Esophagus muscularis mucosa (tissue), 4 donors: Measurements from ENCODE around the gene LZTS2.

ENCODE experiments used
- CTCF ChIP-seq, 3 experiments: fragments of 200-600 bp in 2 of 3; fragments of 450-650 bp in 1 of 3; sonication (generic) in 2 of 3; IDR thresholded peaks; one replicate each; pipeline ENCODE4 v1.5.1; 2017 to 2019; ENCODE audit warnings: antibody characterized with exemption in 3 of 3, mild to moderate bottlenecking in 2 of 3, moderate library complexity in 1 of 3
- EP300 ChIP-seq: sonication (generic); formaldehyde crosslinking; IDR thresholded peaks from one replicate; pipeline ENCODE4 v1.6.1; 2017; ENCODE audit warnings: antibody characterized with exemption
- POLR2A ChIP-seq: fragments of 450-650 bp; IDR thresholded peaks from one replicate; pipeline ENCODE4 v1.6.1; 2017; ENCODE audit warnings: antibody characterized with exemption, moderate library complexity, mild to moderate bottlenecking, low read depth
- POLR2AphosphoS5 ChIP-seq, 2 donors: sonication (generic); formaldehyde crosslinking; IDR thresholded peaks; one replicate each; pipeline ENCODE4 v1.6.1; 2017; ENCODE audit warnings: antibody characterized with exemption in 2 of 2

GRCh38 chr10:101038484-101038883 is 38.9 kb downstream of the LZTS2 start:
- TF ChIP-seq EP300: no peak
- TF ChIP-seq CTCF (IDR thresholded peaks at IDR 0.05): no peak
- no peak for TF ChIP-seq POLR2AphosphoS5 (IDR thresholded peaks at IDR 0.05)
- no peak for TF ChIP-seq POLR2A
